Stimulated activated naive CD4-positive, alpha-beta T cell (primary cell): ENCODE measurements around the gene RFX2.
"Not testable (repeated sequence)": the region's sequence is repeated elsewhere in the genome, so short reads cannot be mapped to it uniquely, and the experiment has no call there.

Experiments
- DNase-seq, 6 experiments: peaks; one replicate each; lab custom pipeline; 2025; lab: John Stamatoyannopoulos, UW

Gene RFX2

DNA sequence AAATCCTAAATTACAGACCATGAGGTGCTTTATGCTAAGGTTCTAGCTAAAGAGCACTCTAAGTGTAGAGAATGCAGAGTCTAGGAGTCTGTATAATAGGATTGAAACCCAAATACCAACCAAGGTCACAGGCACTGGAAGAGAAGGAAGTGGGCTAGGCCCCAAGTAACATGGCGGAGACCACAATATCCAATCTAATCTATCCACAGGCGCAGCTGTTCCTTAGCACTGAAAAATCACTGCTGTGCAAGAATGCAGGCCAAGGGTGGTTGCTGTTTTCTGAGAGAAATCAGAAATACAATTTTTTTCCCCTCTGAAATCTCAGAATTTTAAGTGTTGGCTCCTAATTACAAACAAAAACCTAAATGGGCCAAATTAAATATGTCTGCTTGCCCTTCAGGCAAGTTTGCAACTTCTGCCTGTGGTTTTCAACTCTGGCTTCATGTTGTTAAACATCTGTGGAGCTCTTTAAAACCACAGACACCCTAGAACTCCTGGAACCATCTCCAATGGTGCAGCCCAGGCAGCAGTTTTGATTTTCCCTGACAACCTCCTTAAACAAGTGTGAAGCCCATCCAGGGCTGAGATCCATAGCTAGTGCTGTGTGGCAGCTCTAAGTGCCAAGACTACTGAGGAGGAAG lies 138.5 kb downstream of the RFX2 start:
- DNase-seq = no peak

DNA sequence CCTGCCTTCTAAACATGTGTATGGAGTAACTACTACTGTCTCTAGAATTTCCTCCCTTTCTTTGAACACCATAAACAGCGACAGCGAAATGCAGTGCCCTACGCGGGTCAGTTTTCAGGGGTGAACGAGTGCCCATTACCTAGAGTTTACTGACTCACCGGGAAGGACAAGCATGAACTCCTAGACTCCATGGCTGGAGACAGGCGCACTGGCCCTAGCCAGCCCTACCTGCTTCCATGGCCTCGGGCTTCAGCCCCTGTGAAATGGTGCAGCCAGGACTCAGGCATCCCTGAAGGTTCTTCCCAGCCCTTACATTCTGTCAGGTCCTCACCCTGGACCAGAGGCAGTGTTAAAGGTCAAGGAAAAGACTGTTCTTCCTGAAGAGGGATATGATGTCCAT lies 140.8 kb downstream of the RFX2 start:
- no peak for DNase-seq

DNA sequence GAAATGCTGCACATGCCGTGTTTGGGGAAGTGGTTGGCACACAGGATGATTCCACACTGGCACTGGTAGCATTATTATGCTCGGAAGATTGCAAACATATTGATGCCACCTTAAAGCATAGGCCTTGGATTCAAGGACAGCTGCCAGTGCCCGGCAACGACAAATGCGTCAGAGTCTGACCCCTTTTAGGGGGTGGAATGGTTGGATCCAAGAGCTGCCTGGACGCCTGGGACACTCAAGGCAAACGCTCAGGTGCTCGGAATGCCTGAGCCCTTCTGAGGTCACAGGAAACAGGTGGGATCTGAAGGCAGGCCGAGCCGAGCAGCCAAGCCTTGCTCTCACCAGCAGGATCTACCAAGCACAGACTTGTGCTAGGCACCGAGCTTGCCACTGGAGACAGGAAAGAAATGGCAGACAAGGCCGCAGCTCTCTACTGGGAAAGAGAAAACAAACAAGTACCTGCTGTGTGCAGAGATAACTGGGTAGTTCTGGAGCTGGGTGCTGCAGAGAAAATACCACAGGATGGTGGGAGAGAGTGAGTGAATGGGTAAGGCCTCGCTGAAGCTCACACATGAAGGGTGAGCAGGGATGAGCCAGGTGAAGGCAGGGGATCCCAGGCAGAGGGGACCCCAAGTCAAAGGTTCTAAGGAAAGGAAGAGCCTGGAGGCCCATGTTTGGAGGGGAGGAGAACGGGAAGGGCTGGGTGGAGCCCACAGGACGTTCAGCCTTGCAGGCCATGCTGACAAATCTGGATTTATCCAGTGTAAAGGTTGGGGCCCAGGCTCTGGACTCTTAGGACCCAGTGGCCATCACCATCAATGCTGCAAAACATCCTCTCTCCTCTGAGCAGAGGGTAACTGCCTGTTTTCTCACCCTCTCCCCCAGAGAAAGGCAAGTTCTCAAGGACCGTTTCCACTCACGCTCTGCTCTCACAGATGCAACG lies 141.6 kb downstream of the RFX2 start:
- no peak for DNase-seq

DNA sequence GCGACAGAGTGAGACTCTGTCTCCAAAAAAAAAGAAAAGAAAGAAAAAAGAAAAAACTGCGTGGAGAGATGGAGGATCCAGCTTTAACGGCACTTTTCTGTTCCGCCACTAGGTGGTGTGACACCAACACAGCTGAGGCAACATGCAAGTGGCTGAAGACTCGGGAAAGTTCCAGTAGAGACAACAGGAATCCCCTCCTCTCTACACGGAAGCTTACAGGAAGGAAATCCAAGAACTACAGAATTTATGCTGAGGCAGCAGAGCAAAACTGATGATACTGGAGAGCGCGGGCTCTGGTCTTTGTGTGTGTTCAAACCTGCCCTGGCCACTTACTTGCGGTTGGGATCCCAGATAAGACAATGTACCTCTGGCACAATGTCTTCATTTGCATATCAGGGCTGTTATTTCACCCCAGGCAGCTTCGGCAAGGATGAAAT lies 142.3 kb downstream of the RFX2 start:
- DNase-seq = peak; percentile 16 to 63 (median 40)

DNA sequence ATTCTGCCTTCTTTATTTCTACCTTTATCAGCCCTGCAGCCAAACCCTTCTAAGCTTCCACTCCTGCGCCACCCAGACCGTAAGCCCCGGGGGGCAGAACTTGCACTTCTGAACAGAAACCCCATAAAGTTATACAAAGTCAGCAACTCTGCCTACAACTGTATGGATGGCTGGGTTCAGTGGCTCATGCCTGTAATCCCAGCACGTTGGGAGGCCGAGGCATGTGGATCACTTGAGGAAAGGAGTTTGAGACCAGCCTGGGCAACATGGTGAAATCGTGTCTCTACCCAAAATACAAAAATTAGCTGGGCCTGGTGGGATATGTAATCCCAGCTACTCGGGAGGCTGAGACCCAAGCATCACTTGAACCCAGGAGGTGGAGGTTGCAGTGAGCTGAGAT lies 142.7 kb downstream of the RFX2 start:
- no peak for DNase-seq

DNA sequence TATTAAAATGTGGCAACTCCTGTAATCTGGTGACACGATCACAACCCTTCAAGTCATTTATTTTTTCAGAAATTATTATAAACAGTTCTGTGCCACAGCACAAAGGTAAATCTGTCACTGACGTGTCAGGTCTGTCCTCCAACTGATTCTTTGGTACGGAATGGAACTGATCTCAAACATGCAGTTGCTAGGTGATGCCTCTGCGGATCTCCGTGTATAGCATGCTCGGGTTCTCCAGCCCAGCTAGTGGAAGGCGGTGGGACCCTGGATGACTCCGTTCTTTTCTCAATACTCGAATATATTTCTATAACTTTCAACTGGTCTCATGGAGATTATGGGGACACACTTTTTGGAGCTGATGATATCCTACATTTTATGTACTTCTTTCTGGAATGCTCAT lies 143.4 kb downstream of the RFX2 start:
- no peak for DNase-seq

DNA sequence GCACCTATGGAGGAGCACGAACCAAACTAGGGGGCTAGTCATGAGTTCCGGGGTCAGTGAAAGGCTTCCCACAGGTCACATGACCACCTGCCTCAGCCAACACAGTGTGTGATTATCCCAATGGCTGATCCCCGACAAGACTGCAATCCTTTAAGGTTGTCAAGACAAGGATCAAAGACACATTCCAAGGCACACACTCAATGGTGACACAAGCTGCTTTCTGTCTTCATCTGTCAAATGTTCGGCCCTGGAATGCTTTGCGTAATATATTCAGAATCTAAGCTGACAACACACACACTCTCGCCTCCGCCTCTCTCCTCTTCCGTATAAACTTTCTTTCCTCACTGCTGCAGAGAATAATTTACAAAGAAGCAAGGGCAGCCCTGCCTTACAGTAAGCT lies 144.1 kb downstream of the RFX2 start:
- no peak for DNase-seq

DNA sequence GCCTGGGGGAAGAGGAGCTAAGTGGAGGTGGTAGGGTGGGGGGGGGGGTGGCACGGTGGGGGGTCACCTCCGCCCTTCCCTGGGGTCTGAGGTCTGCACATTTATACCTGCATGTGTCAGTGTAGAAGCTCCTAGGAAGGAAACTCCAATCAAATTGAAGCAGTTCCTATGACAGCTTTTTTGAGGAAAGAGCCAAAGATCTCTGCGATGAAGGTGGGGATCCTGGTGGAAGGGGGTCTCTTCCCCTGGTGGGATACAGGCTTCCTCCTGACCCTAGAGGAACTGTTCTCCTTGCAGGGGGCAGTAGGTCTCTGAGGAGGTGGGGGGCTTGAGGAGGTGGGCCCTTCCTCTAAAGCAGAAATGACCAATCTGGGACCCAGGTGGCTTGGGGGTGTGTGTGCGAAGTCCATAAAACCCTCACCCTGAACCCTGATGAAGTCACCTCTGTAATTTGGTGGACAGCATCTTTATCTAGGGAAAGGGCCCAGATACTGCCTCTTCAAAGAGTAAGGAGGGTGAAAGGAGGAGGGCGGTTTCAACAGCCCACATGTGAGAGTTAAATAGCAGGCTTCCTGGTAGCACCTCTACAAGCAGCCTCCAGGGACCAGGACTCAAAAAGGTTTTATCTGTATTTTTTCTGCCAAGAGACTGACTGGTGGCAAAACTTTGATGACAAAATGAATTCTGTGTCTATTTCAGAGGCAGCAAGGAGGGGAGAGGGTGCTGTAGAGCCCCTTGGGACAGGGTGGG lies 145.3 kb downstream of the RFX2 start:
- peak in 3 of 6 experiments; percentile 10 to 42 (median 39) for DNase-seq

DNA sequence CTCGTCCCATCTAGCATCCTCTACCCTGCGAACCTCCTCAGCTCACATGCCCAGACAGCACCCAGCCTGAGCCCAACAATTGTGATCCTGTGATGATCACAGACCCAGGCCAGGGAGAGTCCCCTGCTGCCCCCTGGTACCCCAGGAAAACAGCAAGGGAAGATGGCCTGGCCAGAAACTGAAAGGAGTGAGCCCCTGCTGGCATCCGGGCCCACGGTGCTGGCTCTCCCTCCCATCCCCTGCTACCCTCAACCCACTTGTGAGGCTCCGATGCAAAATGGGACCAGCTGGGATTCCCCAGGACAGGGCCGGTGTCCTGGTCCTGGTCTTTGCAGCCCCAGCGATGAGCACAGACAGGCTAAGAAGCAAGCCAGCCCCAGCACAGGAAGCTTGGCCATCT lies 146.4 kb downstream of the RFX2 start:
- DNase-seq = no peak

DNA sequence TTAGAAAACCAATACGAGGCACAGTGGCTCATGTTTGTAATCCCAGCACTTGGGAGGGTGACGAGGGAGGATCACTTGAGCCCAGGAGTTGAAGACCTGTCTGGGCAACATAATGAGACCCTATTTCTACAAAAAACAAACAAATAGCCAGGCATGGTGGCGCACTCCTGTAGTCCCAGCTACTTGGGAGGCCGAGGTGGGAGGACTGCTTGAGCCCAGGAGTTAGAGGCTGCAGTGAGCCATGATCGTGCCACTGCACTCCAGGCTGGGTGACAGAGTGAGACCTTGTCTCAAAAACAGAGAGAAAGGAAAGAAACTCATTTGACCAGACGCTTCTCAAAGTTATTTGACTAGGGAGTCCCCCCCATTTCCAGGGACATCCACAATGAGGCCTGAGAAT lies 147.0 kb downstream of the RFX2 start:
- DNase-seq = not testable (repeated sequence)

DNA sequence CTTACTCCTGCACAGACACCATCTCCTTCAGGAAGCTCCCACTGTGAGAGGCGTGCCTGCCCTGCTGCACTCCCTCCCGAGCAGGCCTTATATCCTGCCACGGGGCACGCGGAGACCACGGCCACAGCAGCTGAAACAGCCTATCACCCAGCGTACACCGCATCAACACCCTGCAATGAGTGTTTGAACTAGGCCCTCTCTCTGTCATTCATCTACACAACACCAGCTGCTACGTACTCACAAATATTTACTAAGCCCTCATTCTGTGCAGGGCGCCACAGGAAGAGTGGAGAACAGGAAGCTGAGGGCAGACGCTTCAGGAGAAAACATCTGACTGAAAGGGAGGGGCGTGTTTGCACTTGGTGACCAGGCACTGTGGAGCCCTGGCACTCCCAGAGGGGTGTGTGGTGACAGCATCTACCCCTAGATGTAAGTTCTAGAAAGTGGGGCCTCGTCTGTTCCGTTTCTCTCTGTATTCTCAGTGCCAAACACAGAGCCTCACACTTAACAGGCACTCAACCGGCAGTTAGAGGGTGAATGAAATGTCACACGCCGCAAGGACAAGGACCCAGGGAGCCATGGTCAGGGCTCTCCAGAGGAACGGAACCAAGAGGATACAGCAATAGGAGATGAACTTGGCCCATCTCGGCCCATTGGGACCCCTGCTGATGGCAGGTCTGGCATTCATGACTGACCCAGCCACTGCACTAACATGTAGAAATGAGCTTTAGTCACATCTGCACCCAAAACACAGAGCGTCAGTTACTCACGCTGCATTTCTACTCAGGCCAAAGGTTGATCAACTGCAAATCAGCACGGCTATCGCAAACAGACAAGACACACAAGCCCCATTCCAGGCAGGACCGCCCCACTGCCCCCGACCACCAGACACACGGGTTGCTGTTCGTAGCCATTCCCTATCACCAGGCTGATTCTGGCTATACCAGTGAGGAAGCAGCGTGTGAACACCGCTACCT lies 148.0 kb downstream of the RFX2 start:
- DNase-seq = peak; percentile 61 to 91 (median 77)

DNA sequence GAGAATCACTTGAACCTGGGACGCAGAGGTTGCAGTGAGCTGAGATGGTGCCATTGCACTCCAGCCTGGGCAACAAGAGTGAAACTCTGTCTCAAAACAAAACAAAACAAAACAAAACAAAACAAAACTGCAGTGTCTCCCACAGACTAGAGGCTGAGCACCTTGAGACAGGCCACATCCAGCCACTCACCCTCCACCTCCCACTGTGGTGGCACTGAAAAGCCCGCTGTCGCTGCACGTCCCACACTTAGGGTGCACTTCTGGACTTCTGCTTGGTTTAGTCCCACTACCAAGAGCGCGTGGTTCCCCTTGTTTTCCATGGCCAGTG lies 148.7 kb downstream of the RFX2 start:
- DNase-seq = not testable (repeated sequence)

DNA sequence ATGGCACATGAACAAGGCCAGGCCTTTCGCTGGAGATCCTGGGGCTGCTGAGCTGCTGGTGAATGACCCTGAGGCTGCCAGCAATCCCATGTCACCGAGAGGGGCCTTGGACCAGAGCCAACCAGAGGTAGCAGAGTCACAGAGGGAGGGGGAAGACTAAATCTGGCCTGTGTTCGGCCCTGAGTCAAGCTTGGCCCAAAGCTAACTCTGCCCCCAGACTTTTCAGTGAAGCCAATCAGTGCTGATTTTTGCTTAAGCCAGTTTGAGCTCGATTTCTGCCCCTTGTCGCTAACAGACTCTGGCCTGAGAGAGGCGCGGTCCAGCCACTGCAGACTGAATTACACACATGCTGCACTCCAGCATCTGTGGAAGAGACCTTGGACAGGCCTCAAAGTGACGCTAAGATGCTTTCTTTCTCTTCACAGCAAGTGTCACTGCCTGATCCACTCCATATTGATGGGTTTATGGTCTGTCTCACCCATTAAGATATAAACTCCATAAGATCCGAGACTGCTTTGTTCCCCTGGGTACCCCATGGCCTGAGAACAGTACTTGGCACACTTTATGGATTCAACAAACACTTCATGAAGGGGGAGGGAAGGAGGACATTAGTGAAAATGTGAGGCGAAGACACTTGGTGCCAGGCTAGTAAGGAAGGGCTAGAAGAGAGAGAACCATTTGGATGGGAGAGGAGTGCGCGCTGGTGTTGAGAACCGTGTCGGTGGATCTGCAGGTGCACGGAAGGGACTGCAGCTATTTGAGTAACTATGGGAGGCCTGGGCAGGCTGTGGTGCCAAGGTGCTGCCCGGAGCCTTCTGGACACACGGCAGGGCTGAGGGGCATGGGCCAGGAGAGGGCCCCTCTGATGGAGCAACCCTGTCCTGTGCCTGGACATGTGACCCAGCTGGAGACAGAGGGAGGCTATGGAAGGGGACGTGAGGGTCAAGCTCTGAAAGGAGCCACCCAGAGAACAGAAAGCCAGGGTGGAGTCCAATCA lies 150.0 kb downstream of the RFX2 start:
- DNase-seq = no peak

DNA sequence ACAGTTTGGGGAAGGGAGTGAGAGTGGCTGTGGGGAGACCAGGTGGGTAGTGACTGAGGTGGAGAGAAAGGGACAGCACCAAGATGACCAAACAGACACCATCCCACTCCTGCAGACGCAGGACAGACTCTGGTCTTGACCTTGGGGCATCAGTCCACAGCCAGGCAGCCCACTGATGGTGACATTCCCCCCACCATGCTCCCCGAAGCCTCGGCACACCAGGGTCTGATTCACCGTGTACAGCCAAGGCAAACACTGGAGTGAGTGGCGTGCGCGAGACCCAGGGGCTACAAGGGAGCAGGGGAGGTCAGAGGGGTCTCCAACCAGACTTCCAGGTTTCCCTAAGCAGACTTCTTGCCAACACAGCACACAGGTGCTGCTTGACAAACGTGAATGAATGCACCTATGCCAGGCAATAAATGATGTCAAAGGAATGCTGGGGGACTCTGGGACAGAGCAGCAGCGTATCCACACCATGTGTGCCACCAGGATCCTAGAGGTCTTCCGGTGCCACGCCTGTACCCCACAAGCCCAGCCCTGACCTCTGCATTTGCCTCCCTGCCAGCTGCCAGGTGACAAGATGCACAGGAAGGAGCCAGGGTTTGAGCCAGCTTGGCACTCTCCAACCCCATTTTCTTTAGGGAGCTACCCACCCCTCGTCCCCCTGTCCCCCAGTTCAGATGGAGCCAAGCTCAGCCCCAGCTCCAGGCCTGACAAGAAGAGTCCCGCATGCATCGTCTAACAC lies 150.9 kb downstream of the RFX2 start:
- no peak for DNase-seq

DNA sequence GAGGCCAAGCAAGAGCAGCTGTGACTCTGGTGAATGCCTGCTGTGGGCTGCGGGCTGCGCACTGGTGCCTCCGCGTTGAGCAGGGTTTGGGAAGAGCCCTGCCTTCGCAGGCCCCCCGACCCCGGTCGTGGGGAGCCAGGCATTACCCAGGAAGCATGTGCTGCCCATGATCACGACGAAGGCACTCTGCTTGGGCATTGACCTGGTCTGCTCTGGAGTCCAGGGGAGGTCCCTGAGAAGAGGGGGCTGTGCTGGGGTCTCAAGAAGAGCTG lies 151.5 kb downstream of the RFX2 start:
- no peak for DNase-seq

DNA sequence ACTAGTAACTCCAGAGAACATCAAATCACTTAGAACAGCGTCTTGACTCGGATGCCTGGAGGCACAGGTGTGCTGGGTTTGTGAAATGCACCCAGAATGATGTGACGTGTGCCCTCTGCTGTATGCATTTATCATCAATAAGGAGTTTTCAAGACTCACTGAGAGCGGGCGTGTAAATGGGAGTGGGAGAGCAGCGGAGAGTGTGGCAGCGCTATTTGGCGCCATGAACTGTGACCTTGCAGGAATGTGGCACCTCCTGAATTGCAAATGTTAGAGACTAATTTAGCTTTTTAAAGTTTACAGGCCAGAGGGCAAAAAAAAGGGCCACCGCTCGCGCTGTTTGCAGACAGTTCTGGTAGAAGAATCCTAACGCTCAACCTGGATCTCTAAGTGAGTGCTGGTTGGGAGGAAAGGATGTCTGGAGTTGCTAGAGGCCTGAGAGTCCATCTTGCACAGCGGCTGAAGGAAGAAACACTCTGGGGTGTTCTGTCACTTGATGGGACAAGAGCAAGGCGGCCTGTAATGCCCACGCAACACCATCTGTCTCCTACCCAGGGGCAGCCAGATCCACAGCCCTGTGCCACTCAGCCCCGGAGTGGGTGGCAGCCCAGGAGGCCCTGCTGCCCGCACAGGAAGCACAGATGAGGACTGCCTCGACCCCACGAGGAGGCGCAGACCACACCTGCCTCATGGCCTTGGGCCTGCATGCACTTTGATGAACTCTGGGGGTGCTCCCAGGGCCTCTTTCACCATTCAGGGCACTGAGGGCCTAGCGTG lies 152.0 kb downstream of the RFX2 start:
- DNase-seq = no peak

DNA sequence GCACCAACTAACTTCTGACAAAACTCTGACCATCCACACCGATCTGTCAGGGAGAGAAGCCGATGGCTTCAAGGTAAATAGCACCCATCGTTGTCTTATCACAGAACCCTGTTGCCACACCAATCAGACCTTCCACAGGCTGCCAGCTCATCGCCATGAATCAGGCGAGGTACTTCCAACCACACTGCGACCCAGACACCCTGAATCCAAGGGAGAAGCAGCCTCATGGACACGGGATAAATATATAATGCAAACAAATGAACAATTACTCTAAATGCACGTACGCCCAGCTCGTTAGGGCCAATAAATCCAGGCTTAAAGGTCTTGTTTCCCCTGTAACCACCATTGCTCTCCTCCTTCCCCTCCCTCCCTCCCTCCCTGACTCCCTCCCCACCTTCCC lies 153.1 kb downstream of the RFX2 start:
- DNase-seq = no peak

DNA sequence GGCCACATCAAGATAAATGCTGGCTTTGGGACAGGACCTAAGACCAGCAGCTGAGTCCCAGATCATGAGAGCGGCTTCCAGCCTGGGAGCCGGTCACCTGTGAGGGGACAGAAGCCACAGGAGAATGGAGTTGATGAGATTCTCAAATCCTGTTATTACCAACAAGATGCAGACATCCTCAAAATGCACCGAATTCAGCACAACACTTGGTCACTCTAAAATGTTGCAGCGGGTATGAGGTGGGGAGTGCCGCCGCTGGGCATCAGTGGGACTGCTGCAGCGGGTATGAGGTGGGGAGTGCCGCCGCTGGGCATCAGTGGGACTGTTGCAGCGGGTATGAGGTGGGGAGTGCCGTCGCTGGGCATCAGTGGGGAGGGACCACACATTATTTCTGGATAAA lies 153.6 kb downstream of the RFX2 start:
- no peak for DNase-seq

DNA sequence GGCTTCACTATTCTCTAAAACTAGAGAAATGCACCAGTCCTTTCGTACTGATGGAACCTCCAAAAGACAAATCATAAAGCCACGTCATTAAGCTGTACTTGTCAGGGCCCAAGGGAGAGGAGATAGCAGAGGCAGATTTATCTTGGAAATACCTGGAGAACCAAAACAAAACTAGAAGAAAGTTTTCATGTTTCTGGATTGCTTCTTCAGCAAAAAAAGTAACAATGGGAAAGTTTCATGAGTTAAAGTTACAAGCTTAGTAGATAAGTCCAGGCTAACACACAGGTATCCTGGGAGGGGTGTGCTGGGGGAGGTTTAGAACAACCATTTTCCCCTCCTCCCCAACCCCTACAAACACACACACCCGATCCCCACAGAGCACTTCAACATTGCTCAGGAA lies 154.0 kb downstream of the RFX2 start:
- no peak for DNase-seq
